Stomach smooth muscle (tissue), 2 donors: ENCODE results near the gene ABHD10.
"Not testable (repeated sequence)": the region's sequence is repeated elsewhere in the genome, so short reads cannot be mapped to it uniquely, and the experiment has no call there.

Source experiments
- H3K27ac ChIP-seq: one replicate; pipeline ENCODE4 v1.7.0; 2013; ENCODE audit warnings: mild to moderate bottlenecking, low read length, inconsistent platforms
- H3K27me3 ChIP-seq, 2 donors: one replicate each; pipeline ENCODE4 v1.7.0; 2013; ENCODE audit warnings: low read length in 2 of 2; ENCODE audit not compliant: insufficient read depth in 2 of 2, control insufficient read depth in 1 of 2
- H3K36me3 ChIP-seq, 2 donors: one replicate each; pipeline ENCODE4 v1.7.0; 2013; ENCODE audit warnings: low read length in 2 of 2; ENCODE audit not compliant: control insufficient read depth in 2 of 2, insufficient read depth in 2 of 2
- H3K4me1 ChIP-seq: one replicate; pipeline ENCODE4 v1.7.0; 2013; ENCODE audit warnings: low read length; ENCODE audit not compliant: control insufficient read depth, insufficient read depth
- H3K4me3 ChIP-seq, 2 donors: one replicate each; pipeline ENCODE4 v1.7.0; 2013; ENCODE audit warnings: low read length in 2 of 2
- H3K9ac ChIP-seq, 2 donors: one replicate each; pipeline ENCODE4 v1.7.0; 2013; ENCODE audit warnings: low read length in 2 of 2, mild to moderate bottlenecking in 1 of 2
- H3K9me3 ChIP-seq, 2 donors: one replicate each; pipeline ENCODE4 v1.7.0; 2013; ENCODE audit warnings: low read length in 2 of 2; ENCODE audit not compliant: control insufficient read depth in 2 of 2
- donor health status: healthy.
- donor health status: Pancreatic carcinoma.

Gene ABHD10

GRCh38 chr3:112032098-112032731 is 53.4 kb downstream of the ABHD10 start:
- Histone ChIP-seq H3K4me3 (no peak overlapping the region), H3K27ac (no peak overlapping the region), H3K9ac (no peak overlapping the region), H3K36me3 (no peaks in the 10 kb centered on the region), H3K9me3 (no peaks in the 10 kb centered on the region), H3K27me3 (no peaks in the 10 kb centered on the region), H3K4me1 (no peaks in the 10 kb centered on the region)

GRCh38 chr3:112034436-112034835 is 55.6 kb downstream of the ABHD10 start, which contains the start of gene TMPRSS7:
TSS of gene TMPRSS7 (plus strand) at chr3:112034736. CDS start at chr3:112034846, 110 bp downstream.
- H3K4me3 ChIP-seq = no peak within 1 kb of the TSS
- no peaks in the 10 kb centered on the region for H3K27me3 ChIP-seq
- H3K4me1 ChIP-seq = no peaks in the 10 kb centered on the region
- no peak within 1 kb of the TSS for H3K27ac ChIP-seq
- no peak within 1 kb of the TSS for H3K9ac ChIP-seq
- no peaks in the 10 kb centered on the region for H3K36me3 ChIP-seq
- H3K9me3 ChIP-seq = no peaks in the 10 kb centered on the region

GRCh38 chr3:112035241-112035640 is 56.4 kb downstream of the ABHD10 start:
- Histone ChIP-seq H3K27ac (no peak overlapping the region), H3K4me1 (no peaks in the 10 kb centered on the region), H3K27me3 (no peaks in the 10 kb centered on the region), H3K4me3 (no peak overlapping the region), H3K9ac (no peak overlapping the region), H3K36me3 (no peaks in the 10 kb centered on the region), H3K9me3 (no peaks in the 10 kb centered on the region)

GRCh38 chr3:112037194-112037593 is 58.4 kb downstream of the ABHD10 start:
- H3K4me3 ChIP-seq, H3K9me3 ChIP-seq, H3K36me3 ChIP-seq, H3K27me3 ChIP-seq, H3K4me1 ChIP-seq, H3K27ac ChIP-seq, H3K9ac ChIP-seq: not testable (repeated sequence)

GRCh38 chr3:112038863-112039262 is 60.0 kb downstream of the ABHD10 start:
- no peak overlapping the region for H3K4me3 ChIP-seq
- H3K9me3 ChIP-seq = no peaks in the 10 kb centered on the region
- no peak overlapping the region for H3K9ac ChIP-seq
- H3K27ac ChIP-seq = no peak overlapping the region
- no peaks in the 10 kb centered on the region for H3K27me3 ChIP-seq
- H3K4me1 ChIP-seq = no peaks in the 10 kb centered on the region
- H3K36me3 ChIP-seq = no peaks in the 10 kb centered on the region

GRCh38 chr3:112041321-112041720 is 62.5 kb downstream of the ABHD10 start:
- H3K9ac ChIP-seq = no peak overlapping the region
- no peaks in the 10 kb centered on the region for H3K9me3 ChIP-seq
- no peaks in the 10 kb centered on the region for H3K27me3 ChIP-seq
- H3K4me1 ChIP-seq = no peaks in the 10 kb centered on the region
- no peak overlapping the region for H3K4me3 ChIP-seq
- H3K36me3 ChIP-seq = no peaks in the 10 kb centered on the region
- no peak overlapping the region for H3K27ac ChIP-seq

GRCh38 chr3:112042842-112043280 is 64.0 kb downstream of the ABHD10 start:
- no peaks in the 10 kb centered on the region for H3K9me3 ChIP-seq
- no peaks in the 10 kb centered on the region for H3K4me1 ChIP-seq
- no peak overlapping the region for H3K4me3 ChIP-seq
- no peaks in the 10 kb centered on the region for H3K36me3 ChIP-seq
- no peaks in the 10 kb centered on the region for H3K27me3 ChIP-seq
- H3K9ac ChIP-seq = no peak overlapping the region
- H3K27ac ChIP-seq = no peak overlapping the region
